NOMO-1 treated with DMSO at 0.1 percent for 48 hours (cell line): ENCODE data around the gene TEKT3.

Experiments
- DNase-seq: peaks from one replicate; lab custom pipeline; 2025; ENCODE audit not compliant: unreplicated experiment; lab: John Stamatoyannopoulos, UW

Gene TEKT3

DNA sequence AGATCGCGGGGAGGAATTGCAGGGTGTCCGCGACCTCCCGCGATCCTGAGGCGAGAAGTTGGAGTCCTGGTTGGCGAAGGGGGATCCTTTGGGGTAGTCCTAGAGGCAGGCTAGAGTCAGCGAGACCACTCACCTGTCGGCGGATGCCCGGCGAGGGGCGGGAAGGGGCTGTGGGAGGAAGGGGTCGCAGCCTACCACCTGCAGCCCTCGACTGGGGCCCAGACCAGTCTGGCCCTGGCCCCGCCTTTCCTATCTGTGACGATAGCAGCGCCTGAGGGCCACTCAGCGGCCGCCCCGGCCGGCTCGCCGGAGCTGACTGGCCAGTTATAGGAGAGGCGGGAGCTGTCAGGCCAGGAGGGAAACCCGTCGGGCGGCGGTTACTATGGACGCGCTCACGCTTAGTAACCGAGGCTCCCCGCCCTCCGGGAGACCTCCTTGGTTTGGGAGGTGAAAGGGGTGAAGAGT lies at the start of gene TEKT3:
TSS of gene TEKT3 (minus strand) at position 213 of the 465 bp plus-strand sequence. CDS start 10,012 bp downstream, outside the sequence.
- DNase-seq: no peak

DNA sequence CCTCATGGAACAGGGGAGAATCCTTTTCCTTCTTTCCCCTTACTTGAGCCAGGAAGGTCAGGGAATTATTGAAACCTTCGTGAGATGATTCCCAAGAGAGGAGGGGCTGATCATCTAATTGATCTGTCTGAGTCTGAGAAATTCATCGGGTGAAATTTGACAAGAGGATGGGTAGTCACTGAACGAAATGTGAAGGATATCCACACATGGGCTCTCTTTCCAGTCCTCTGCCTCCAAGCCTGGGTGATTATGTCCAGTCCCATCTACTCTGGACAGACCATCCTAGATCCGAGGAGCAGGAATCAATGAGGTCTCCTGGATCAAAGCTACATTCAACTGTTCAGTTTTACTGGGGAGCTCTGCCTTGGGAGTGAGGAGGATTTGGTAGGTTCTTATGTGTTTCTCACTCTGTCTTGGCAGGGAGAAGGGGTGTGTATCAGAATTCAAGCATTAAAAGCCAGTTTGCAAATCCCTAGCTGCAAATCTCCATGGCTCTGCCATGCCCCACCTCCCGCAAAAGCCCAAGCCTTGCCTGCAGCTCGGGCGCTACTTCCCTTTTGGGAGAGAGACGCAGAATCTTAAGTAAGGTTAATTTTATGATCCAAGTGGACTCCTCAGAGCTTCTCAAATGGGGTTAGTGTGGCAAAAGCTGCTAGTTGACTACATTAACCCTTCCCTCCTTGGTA lies 47.1 kb upstream of the TEKT3 start:
- no peak for DNase-seq

- DNase-seq: no peak
Measured at GRCh38 chr17:15386083-15386482, 44.7 kb upstream of the TEKT3 start.

DNA sequence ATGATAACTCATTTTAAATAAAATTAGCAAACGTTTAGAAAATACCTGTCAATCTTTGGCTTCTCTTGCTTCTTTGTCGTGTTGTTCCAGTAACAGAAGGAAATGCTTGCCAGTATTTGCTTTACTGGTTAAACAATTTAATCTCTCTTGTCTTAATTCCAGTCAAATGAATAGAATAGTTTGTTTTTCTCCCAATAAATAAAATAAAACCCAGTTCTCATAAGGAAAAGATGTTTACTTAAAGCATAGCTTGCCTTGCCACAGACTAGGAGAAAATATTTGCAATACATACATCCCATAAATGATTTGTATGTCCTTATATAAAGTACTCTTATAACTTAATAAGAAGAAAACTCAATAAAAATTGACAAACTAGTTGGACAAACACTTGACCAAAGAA lies 43.9 kb upstream of the TEKT3 start:
- DNase-seq: no peak

GRCh38 chr17:15384142-15384787 lies 42.9 kb upstream of the TEKT3 start:
- no peak for DNase-seq

DNA sequence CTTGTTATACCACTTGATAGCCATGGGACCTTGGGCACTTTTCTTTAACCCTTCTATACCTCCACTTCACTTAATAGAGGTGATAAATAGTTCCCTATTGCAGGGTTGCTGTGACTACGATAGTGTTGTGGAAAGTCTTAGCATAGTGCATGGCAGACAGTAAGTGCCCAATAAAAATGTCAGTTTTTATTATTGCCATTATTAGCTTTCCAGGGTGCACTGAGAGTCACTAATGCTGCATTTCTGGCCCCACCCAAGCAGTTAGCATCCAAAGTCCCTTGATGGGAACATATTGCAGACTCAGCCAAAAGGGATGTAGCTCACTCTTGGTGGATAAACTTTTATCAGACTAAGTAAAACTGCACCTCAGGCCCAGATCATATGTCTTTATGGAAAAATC lies 41.5 kb upstream of the TEKT3 start:
- DNase-seq: no peak

DNA sequence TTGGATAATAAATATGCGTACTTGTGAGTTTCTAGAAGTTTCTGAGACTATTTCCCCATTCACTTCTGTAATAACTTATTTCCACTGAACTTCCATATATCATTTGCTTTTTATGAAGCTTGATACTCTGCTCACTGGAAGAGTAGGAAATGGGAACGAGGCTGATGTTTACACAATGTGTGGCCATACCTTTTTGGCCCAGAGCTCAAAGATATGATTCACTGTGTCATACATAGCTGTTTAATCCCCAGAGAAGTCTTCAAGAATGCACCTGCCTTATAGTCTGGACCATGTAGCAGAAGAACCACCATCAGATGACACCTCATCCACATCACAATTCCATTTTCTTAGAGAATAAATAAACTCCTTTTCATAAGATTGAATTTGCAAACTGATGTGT lies 40.3 kb upstream of the TEKT3 start:
- no peak for DNase-seq

DNA sequence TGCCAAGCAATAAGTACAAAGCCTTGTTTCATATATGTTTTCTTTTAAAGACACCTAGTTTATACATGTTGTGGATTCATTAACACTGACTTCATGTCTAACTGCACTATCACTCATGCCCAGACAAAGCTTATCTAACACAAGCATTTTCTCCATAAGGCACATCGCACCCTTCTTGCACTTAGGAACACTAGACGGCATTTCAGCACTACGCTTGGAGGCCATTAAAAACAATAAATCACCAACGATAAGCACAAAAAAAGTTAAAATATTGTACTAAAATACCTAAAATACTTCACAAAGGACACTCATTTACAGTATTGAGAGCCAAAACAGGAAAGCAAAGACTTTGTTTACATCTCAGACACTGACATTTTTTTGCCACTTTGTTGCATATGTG lies 39.0 kb upstream of the TEKT3 start:
- no peak for DNase-seq

DNA sequence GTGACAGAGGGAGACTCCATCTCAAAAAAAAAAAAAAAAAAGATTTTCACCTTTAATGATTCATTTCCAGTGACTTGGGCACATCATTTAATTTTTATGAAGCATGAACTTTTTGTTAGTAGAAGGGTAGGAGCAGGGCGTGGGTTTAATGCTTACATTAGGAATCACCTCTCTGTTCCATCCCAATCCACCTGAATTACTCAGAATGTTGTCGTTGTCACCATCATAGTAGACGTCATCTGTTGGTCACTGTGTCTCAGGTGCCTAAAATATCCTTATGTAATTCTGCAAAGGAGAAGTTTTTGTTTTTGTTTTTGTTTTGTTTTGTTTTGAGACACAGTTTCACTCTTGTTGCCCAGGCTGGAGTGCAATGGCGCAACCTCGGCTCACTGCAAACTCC lies 38.3 kb upstream of the TEKT3 start:
- no peak for DNase-seq

DNA sequence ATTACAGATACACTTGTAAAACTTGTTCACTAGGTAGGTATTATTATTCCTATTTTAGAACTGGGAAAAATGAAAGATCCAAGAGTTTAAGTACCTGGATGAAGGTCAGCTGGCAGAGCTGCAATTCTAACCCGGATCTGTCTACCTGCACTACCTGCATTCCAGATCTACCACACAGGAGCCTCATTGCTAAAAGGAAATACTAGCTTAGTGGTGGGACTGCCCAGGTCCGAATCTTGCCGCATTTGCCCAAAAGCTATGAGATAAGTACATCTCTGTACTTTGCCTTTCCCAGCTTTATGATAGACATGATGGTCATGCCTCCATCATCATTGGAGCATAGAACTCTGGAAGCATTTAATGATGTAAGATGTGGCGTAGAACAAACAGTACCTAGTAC lies 36.8 kb upstream of the TEKT3 start:
- no peak for DNase-seq

DNA sequence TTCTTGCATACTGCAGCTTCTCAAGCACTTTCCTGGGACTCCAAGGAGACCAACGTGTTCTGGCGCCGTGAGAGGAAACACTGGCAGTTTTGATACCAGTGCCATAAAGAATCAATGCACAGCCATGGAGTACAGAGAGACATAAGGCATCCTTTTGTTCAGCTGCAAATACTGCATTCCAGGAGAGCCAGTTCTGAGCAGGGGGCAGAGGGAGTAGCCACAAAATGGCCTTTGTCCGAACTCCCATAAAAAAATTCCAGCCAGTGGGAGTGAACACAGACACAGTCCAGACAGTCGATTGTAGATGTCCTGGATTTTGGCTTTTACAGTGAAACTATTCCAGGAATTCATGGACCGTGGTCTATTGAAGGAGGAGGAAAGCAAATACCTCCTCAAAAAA lies 36.2 kb upstream of the TEKT3 start:
- no peak for DNase-seq

DNA sequence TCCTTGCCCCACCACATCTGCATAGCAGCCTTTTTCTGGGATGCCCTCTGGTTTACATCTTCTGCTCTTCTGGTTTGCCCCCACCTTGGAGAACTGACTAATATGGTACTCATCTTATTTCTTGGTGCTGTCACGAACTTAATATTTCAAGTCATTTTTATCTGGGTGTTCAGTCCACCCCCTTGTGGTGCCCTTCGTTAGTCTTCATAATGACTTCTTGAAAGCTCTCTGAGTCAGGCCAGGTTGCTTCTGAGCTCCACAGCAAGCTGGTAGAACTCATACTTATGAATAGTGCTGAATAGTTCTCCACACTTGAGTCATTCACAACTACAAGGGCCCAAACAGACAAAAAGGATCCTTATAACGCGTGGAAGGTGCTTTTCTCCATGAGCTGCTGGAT lies 35.8 kb upstream of the TEKT3 start:
- DNase-seq: no peak

- no peak for DNase-seq
Measured at GRCh38 chr17:15371376-15372130, 30.2 kb upstream of the TEKT3 start.

- no peak for DNase-seq
Measured at GRCh38 chr17:15368600-15368999, 27.2 kb upstream of the TEKT3 start.

GRCh38 chr17:15366026-15366425 lies 24.6 kb upstream of the TEKT3 start:
- DNase-seq: no peak

GRCh38 chr17:15364615-15365014 lies 23.2 kb upstream of the TEKT3 start:
- DNase-seq: no peak

GRCh38 chr17:15363702-15364101 lies 22.3 kb upstream of the TEKT3 start:
- DNase-seq: no peak

DNA sequence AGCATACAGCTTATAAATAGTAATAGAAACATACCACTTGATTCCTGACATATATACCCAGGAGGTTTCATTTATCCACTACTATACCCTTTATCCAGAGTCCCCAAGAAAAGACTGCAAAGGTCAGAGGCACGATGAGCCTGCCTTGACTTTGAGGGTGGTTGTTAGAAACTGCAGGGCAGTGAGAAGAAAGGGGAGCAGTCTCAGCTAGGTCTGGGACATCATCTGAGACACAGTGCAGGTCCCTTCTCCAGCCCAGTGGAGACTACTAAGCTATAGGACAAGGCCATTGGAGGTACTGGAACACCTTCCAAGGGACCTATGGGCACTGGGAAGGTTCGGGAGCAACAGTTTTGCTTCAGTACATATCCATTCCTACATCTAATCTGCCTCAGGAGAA lies 20.2 kb upstream of the TEKT3 start:
- DNase-seq: no peak

GRCh38 chr17:15361151-15361550 lies 19.8 kb upstream of the TEKT3 start:
- DNase-seq: no peak

- DNase-seq: no peak
Measured at GRCh38 chr17:15354256-15354655, 12.9 kb upstream of the TEKT3 start.

GRCh38 chr17:15351925-15352324 lies 10.5 kb upstream of the TEKT3 start:
- no peak for DNase-seq

GRCh38 chr17:15351478-15351840 lies 10.1 kb upstream of the TEKT3 start:
- DNase-seq: no peak
